Stimulated activated CD8-positive, alpha-beta memory T cell treated with anti-CD3 and anti-CD28 coated beads, Interleukin-4, amount 100 ng/mL, for 1 hour (primary cell): ENCODE measurements around the gene TSSC4.

Experiments used
- DNase-seq, 2 donors: peaks; one replicate each; pipeline ENCODE4 v3.0.0-alpha.2; 2020; ENCODE audit warnings: low read depth in 2 of 2, low spot score in 1 of 2

Gene TSSC4

DNA sequence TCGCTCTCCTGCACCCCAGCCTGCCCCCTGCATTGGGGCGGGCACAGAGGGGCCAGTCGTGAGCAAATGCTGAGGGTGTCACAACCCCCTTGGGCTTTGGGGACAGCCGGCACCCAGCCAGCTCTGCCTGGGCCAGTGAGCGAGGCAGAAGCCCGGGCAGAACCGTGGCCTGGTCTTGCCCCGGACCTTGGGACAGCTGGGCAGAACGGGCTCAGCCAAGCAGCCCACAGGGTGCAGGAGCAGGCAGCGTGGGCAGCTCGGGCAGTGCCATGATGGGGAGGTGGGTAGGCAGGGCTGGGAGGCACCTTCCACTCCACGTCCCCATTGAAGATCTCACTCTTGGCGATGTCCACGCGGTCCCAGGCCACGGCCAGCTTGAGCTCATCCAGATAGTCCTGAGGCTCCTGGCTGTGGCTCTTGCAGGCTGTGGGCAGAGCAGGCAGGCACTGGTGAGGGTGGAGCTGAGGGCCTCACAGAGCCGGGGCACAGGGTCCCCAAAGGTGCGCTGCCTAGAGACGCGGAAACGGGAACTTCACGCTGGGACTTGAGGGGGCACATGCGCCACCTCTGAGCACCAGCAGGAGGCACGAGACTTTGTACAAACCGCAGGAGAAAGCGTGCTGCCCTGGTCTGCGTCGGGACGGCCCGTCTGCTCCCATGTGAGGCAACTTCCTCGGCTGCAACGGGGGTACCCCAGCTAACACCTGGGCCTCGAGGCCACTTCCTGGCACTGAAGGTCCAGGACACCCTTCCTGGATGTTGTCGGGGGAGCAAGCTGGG, 15.2 kb downstream of the TSSC4 start:
- DNase-seq = no peak

DNA sequence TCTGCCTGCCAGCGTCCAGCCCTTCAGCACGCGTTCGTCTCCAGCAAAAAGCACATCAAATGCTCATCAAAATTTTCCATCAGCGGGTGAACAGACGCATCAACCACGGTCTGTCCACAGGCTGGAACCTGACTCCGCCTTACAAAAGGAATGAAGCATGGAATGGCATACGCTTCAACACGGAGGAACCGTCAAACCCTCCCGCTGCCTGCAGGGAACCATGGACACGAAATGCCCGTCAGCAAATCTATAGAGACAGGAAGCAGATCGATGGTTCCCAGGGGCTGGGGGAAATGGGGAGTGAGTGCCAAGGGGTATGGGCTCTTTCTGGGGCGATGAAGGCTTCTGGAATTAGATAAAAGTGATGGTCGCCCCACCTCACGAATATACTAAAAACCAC, 16.2 kb downstream of the TSSC4 start:
- DNase-seq = no peak

- no peak for DNase-seq
Measured at GRCh38 chr11:2417856-2418692, 17.5 kb downstream of the TSSC4 start.

- DNase-seq = no peak
Measured at GRCh38 chr11:2418693-2419360, 18.3 kb downstream of the TSSC4 start.

DNA sequence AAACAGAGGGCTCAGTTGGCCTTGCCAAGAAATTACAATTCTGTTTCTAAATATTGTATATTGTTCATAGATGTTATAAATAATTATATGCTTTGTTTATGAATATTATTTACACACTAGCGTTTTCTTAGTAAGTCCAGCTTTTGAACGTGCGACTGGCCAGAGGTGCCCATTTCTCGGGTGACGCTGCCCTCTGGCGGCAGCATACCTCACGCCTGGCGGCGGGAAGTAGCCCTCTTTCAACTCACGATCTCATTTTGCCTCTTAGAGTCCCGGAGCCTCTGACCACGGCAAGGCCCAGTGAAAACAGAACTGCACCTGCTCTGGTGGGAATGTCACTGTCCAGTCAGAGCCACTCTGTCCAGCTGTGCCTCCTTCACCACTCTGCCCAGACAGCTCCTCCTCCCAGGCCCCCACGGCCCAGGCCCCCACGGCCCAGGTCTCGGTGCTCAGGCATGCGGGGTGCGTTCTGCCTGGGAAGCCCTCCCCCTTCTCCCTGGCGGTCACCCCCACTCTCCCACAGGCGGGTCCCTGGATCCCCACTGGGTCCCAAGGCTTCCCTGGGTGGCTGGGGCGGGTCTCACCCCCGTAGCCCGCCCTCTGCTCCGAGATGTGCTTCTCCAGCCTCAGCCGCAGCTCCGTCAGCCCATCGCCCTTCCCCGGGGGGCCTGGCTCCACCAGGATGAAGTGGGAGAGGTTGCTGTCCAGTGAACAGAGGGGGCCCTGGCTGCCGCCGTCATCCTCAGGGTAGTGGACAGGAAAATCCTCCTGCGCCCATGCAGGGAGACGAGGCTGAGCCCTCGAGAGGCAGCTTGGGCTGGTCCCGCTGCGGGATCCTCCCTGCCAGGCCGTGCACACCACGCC, 19.3 kb downstream of the TSSC4 start:
- DNase-seq = peak in 1 of 2 donors; percentile 31

- DNase-seq = peak; percentile 42 to 46
Measured at GRCh38 chr11:2420502-2421225, 20.1 kb downstream of the TSSC4 start.

- DNase-seq = no peak
Measured at GRCh38 chr11:2421226-2421994, 20.9 kb downstream of the TSSC4 start.

GRCh38 chr11:2421996-2422395, 21.4 kb downstream of the TSSC4 start:
- DNase-seq = no peak

GRCh38 chr11:2422461-2423156, 22.1 kb downstream of the TSSC4 start:
- no peak for DNase-seq

- DNase-seq = no peak
Measured at GRCh38 chr11:2423157-2424025, 22.8 kb downstream of the TSSC4 start.

DNA sequence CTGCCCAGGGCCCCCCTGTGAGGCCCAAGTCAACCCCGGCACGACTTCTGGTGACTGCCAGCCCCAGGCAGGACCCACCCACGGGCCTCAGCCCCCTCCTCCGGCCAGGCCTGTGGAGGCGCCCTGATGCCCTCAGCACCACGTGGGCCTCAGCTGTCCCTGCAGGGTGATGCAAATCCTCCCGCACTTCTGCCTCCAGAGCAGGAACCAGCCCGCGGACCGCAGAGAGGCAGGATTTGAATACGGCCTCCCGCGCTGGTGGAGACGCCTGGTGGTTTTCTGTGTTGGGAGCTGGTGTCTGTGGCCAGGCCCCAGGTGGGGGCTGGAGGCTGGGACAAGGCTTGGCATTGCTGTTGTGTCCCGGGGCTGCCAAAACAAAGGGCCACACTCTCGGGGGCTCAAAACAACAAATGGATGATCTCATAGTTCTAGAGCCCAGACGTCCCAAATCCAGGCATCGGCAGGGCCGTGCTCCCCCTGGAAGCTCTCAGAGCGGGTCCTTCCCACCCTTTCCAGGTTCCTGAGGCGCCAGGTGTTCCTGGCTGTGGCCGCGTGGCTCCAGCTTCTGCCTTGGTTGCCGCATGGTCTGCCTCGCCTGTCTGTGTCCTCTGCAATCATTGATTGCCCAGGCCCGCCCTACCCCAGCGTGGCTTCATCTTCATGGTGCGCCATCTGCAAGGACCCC, 24.4 kb downstream of the TSSC4 start:
- DNase-seq = no peak

DNA sequence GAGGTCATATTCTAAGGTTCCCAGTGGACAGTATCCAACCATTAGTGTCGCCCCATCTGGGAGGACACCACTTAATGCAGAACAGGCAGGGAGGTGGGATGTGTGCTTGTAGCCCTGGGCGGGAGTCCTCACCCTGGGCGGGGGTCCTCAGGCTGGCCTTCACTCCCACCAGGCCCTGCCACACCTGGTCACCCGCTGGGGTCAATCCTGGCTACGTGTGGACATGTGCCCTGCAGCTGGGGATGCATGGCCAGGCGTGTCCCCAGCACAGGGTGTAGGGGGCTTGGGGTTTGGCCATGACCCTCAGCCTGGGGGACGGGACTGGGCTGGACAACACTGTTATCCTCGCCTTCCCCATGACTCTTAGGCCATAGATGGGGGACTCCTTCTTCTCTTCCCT, 25.0 kb downstream of the TSSC4 start:
- no peak for DNase-seq

DNA sequence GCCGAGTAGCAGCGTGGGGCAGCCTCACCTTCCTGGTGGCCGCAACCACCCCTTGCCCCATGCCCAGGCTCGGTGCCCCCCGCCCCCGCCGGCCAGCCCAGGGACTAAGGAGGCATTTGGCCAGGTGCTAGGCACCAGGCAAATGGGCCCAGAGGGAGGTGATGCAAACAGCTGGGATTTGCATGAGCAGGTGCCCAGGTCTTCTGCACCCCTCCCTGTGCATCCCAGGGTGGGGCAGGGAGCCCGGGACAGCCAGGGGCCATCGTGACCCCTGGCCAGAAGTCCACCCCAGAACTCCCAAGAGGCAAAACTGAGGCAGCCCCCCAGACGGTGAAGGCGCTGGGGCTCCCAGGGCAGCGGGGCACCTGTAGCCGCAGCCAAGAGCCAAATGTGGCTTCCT, 25.7 kb downstream of the TSSC4 start:
- no peak for DNase-seq

DNA sequence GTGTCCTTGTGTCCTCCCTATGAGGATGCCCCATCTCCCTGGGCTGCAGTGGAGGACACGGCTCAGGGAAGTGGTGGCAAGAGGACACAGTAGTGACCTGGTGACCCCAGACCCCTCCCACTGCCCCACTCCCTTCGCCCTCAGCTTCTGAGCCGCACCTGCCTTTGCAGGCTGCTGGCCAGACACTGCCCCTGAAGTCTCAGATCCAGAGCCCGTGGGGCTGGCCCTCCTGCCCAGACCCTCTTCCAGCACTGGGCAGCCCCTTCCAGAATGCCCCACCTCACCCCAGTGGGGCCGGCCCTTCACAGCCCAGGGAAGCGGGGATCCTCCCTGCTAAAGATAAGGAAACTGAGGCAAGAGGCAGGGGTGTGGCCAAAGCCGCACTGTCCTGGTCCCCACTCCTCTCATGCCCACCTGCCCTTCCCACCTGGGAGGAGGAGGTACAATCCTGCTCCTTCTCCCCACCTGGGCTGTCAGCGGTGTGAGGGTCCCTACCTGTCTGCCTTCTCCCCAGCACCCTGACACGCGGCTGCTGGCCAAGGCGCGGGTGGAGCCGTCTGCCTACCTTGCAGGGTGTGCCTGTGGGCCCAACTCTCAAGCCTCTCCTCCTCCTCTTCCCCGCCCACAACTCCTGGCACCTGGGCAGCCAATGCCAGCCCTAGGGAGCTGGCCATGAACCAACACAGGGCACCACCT, 26.4 kb downstream of the TSSC4 start:
- no peak for DNase-seq

- DNase-seq = no peak
Measured at GRCh38 chr11:2427721-2428321, 27.3 kb downstream of the TSSC4 start.

- DNase-seq = peak; percentile 78 to 85
Measured at GRCh38 chr11:2428322-2428795, 27.8 kb downstream of the TSSC4 start.
